Lower lobe of right lung (tissue), 2 donors: ENCODE data around the gene SMYD3. TPM values are rescaled to one million over a fixed set of nuclear protein-coding genes. Genes with fewer than 3 reads are reported as not detected.

Source experiments
- ATAC-seq, 2 donors: fragments of 200-7000 bp; cut with Tn5 transposase; one replicate each; pipeline ENCODE4 v1.9.1; 2020 to 2022; ENCODE audit warnings: mild to moderate bottlenecking in 2 of 2, moderate library complexity in 2 of 2
- DNase-seq: peaks from one replicate; pipeline ENCODE4 v3.0.0-alpha.2; 2020
- H3K27ac ChIP-seq: fragments of 200-600 bp; one replicate; pipeline ENCODE4 v1.8.0; 2022
- H3K27me3 ChIP-seq: fragments of 200-600 bp; one replicate; pipeline ENCODE4 v1.8.0; 2022; ENCODE audit warnings: low read depth
- H3K36me3 ChIP-seq: fragments of 200-600 bp; one replicate; pipeline ENCODE4 v1.8.0; 2022; ENCODE audit warnings: mild to moderate bottlenecking
- H3K4me1 ChIP-seq: fragments of 200-600 bp; one replicate; pipeline ENCODE4 v1.8.0; 2022
- H3K4me3 ChIP-seq: fragments of 200-600 bp; one replicate; pipeline ENCODE4 v1.8.0; 2022; ENCODE audit warnings: mild to moderate bottlenecking
- H3K9me3 ChIP-seq: fragments of 200-600 bp; one replicate; pipeline ENCODE4 v1.8.0; 2022
- CTCF ChIP-seq: fragments of 200-600 bp; IDR thresholded peaks from one replicate; pipeline ENCODE4 v1.8.0; 2022; ENCODE audit warnings: antibody characterized with exemption, mild to moderate bottlenecking
- intact Hi-C: fragments of 100-400 bp; cut with DNase I; formaldehyde crosslinking; loops from one replicate; pipeline ENCODE4 v1.11.0; 2022
- total RNA-seq: library from RNA; stranded (reverse); fragmentation: NEBNext Ultra II Directional; extraction: Animal tissue kit (Norgen Biotek cat#: 25700); gene quantifications from one replicate; pipeline ENCODE4 v1.2.1, GENCODE V29; 2021
- donor health status: DM: no; HTN: yes; CAD: no; lungs with severe emphysema.

SMYD3 gene
- total RNA-seq, 1 donor from 2014 or later: 20.5 TPM

- H3K4me3 ChIP-seq: no peak overlapping the region
- no peaks in the 10 kb centered on the region for H3K27me3 ChIP-seq
- ATAC-seq: no peak
- H3K36me3 ChIP-seq: no peaks in the 10 kb centered on the region
- H3K4me1 ChIP-seq: no peaks in the 10 kb centered on the region
- intact Hi-C loops: no loop called here
- H3K27ac ChIP-seq: no peak overlapping the region
- TF ChIP-seq CTCF: no peak
- DNase-seq: no peak
- H3K9me3 ChIP-seq: peaks cover 7% of the 10 kb centered on the region
These were observed 420.9 kb downstream of the SMYD3 start for GRCh38 chr1:246086191-246086590.

GRCh38 chr1:246083416-246083815, 423.7 kb downstream of the SMYD3 start:
- no peaks in the 10 kb centered on the region for H3K27me3 ChIP-seq
- H3K9me3 ChIP-seq: peaks cover 7% of the 10 kb centered on the region
- no peaks in the 10 kb centered on the region for H3K4me1 ChIP-seq
- no peak for DNase-seq
- H3K36me3 ChIP-seq: no peaks in the 10 kb centered on the region
- no peak for TF ChIP-seq CTCF
- intact Hi-C loops: no loop called here
- no peak overlapping the region for H3K4me3 ChIP-seq
- no peak for ATAC-seq
- H3K27ac ChIP-seq: no peak overlapping the region

GRCh38 chr1:246081856-246082668, 425.0 kb downstream of the SMYD3 start:
- no peaks in the 10 kb centered on the region for H3K27me3 ChIP-seq
- peaks cover 7% of the 10 kb centered on the region for H3K9me3 ChIP-seq
- ATAC-seq (no peak), DNase-seq (no peak)
- no peaks in the 10 kb centered on the region for H3K4me1 ChIP-seq
- intact Hi-C loops: no loop called here
- no peaks in the 10 kb centered on the region for H3K36me3 ChIP-seq
- no peak for TF ChIP-seq CTCF
- no peak overlapping the region for H3K27ac ChIP-seq
- H3K4me3 ChIP-seq: no peak overlapping the region

GRCh38 chr1:246081138-246081702, 425.9 kb downstream of the SMYD3 start:
- H3K9me3 ChIP-seq: peaks cover 7% of the 10 kb centered on the region
- no peak for DNase-seq
- no peaks in the 10 kb centered on the region for H3K4me1 ChIP-seq

GRCh38 chr1:246080031-246080430, 427.0 kb downstream of the SMYD3 start:
- TF ChIP-seq CTCF: no peak
- DNase-seq: no peak
- Histone ChIP-seq H3K9me3 (peaks cover 7% of the 10 kb centered on the region), H3K4me3 (no peak overlapping the region), H3K27ac (no peak overlapping the region), H3K27me3 (no peaks in the 10 kb centered on the region), H3K4me1 (no peaks in the 10 kb centered on the region), H3K36me3 (no peaks in the 10 kb centered on the region)
- no peak for ATAC-seq
- intact Hi-C loops: no loop called here

More at GRCh38 chr1:246081138-246081702, 425.9 kb downstream of the SMYD3 start:
- no peak overlapping the region for H3K27ac ChIP-seq
- no peak overlapping the region for H3K4me3 ChIP-seq
- intact Hi-C loops: no loop called here
- TF ChIP-seq CTCF: no peak
- no peaks in the 10 kb centered on the region for H3K36me3 ChIP-seq
- no peak for ATAC-seq
- H3K27me3 ChIP-seq: no peaks in the 10 kb centered on the region
